Esophagus squamous epithelium (tissue), 5 donors: Measurements from ENCODE around the gene PROCA1. TPM values are rescaled to one million over a fixed set of nuclear protein-coding genes. Genes with fewer than 3 reads are reported as not detected.
"Not testable (repeated sequence)": the region's sequence is repeated elsewhere in the genome, so short reads cannot be mapped to it uniquely, and the experiment has no call there.

ENCODE experiments used
- DNase-seq: peaks from one replicate; lab custom pipeline; 2025; lab: John Stamatoyannopoulos, UW
- H3K27ac ChIP-seq, 4 donors: fragments of 200-600 bp; sonication (generic); one replicate each; pipeline ENCODE4 v1.5.1; 2016 to 2019; ENCODE audit warnings: mild to moderate bottlenecking in 1 of 4
- H3K27me3 ChIP-seq, 4 donors: fragments of 200-600 bp; sonication (generic); 1 replicate in 3 of 4; 2 replicates in 1 of 4; pipeline versions ENCODE4 v1.5.1 to v1.6.0; 2017 to 2021; ENCODE audit warnings: antibody characterized with exemption in 1 of 4
- H3K36me3 ChIP-seq, 3 donors: fragments of 200-600 bp; sonication (generic); one replicate each; pipeline ENCODE4 v1.5.1; 2016 to 2019
- H3K4me1 ChIP-seq, 3 donors: fragments of 200-600 bp; sonication (generic); one replicate each; pipeline ENCODE4 v1.5.1; 2017 to 2019
- H3K4me3 ChIP-seq, 4 donors: fragments of 200-600 bp; sonication (generic); 1 replicate in 3 of 4; 2 replicates in 1 of 4; pipeline ENCODE4 v1.5.1; 2016 to 2019; ENCODE audit warnings: mild to moderate bottlenecking in 2 of 4, moderate library complexity in 1 of 4
- H3K9me3 ChIP-seq, 3 donors: fragments of 200-600 bp; sonication (generic); one replicate each; pipeline ENCODE4 v1.5.1; 2016 to 2019
- CTCF ChIP-seq, 6 experiments: fragments of 450-650 bp in 4 of 6; fragments of 200-600 bp in 2 of 6; sonication (generic) in 2 of 6; IDR thresholded peaks; one replicate each; pipeline ENCODE4 v1.5.1; 2016 to 2019; ENCODE audit warnings: antibody characterized with exemption in 6 of 6, mild to moderate bottlenecking in 4 of 6, moderate library complexity in 4 of 6
- POLR2A ChIP-seq, 4 donors: fragments of 450-650 bp; IDR thresholded peaks; one replicate each; pipeline ENCODE4 v1.6.1; 2017; ENCODE audit warnings: antibody characterized with exemption in 4 of 4, mild to moderate bottlenecking in 4 of 4, moderate library complexity in 3 of 4
- WGBS, 2 donors: methylation state at CpG; one replicate each; pipeline ENCODE4 v1.1.5; 2018; 5-methylcytosine and 5-hydroxymethylcytosine counted together
- intact Hi-C: fragments of 100-400 bp; cut with DNase I; formaldehyde crosslinking; loops from one replicate; pipeline ENCODE4 v1.15.0; 2022
- total RNA-seq, 4 donors: library from RNA; depleted of rRNA; stranded (reverse); fragments of >200 nt; gene quantifications; one replicate each; pipeline ENCODE4 v1.1.0, GENCODE V29; 2016
- donor health status: DM: yes; HTN: yes; CAD: no.

The PROCA1 gene
- total RNA-seq, 4 donors from 2014 or later: 0.48 to 1.1 (median 0.64) TPM; not detected in 1

- H3K9me3 ChIP-seq, DNase-seq, H3K27me3 ChIP-seq, intact Hi-C loops, H3K4me3 ChIP-seq: not testable (repeated sequence)
- Histone ChIP-seq H3K4me1 (peaks cover 41 to 79% (median 62%) of the 10 kb centered on the region in 3 donors), H3K27ac (peak overlapping the region; percentile 94 to 99 (median 98)), H3K36me3 (peaks cover 6 to 43% (median 16%) of the 10 kb centered on the region in 3 donors)
- TF ChIP-seq POLR2A (IDR thresholded peaks at IDR 0.05): peak in 1 of 4 donors; percentile 19
- WGBS, 2 donors: 25 to 60% methylated on average over 2 to 4 of the region's 4 CpGs
Observed at GRCh38 chr17:28723836-28724499, 12.3 kb upstream of the PROCA1 start.

GRCh38 chr17:28723159-28723835 is 11.6 kb upstream of the PROCA1 start:
- Histone ChIP-seq H3K27me3 (no peaks in the 10 kb centered on the region), H3K4me1 (peaks cover 43 to 83% (median 69%) of the 10 kb centered on the region in 3 donors), H3K4me3 (no peak overlapping the region), H3K36me3 (peaks cover 6 to 43% (median 16%) of the 10 kb centered on the region in 3 donors), H3K27ac (peak overlapping the region in 3 of 4 donors; percentile 94 to 99 (median 97)), H3K9me3 (no peaks in the 10 kb centered on the region)
- intact Hi-C loops: no loop called here
- no peak for DNase-seq
- TF ChIP-seq CTCF (IDR thresholded peaks at IDR 0.05) (no peak), POLR2A (IDR thresholded peaks at IDR 0.05) (no peak)
- 41 to 57% methylated on average over 6 of the region's 6 CpGs for WGBS, 2 donors

- intact Hi-C loops: no loop called here
Observed at GRCh38 chr17:28722417-28723158, 10.9 kb upstream of the PROCA1 start.

GRCh38 chr17:28720997-28721329 is 9.3 kb upstream of the PROCA1 start:
- peaks cover 47 to 92% (median 69%) of the 10 kb centered on the region in 3 donors for H3K4me1 ChIP-seq
- H3K27me3 ChIP-seq: peaks cover 0 to 15% (median 0%) of the 10 kb centered on the region in 4 donors
- H3K36me3 ChIP-seq: peaks cover 6 to 43% (median 16%) of the 10 kb centered on the region in 3 donors
- 19 to 24% methylated on average over 10 to 19 of the region's 19 CpGs for WGBS, 2 donors
- H3K4me3 ChIP-seq: peak overlapping the region; percentile 73 to 97 (median 89)
- intact Hi-C loops, H3K9me3 ChIP-seq, DNase-seq: not testable (repeated sequence)
- peak overlapping the region; percentile 93 to 97 (median 95) for H3K27ac ChIP-seq

More at GRCh38 chr17:28722417-28723158, 10.9 kb upstream of the PROCA1 start:
- TF ChIP-seq POLR2A (IDR thresholded peaks at IDR 0.05): no peak
- TF ChIP-seq CTCF (IDR thresholded peaks at IDR 0.05): no peak
- peaks cover 6 to 43% (median 16%) of the 10 kb centered on the region in 3 donors for H3K36me3 ChIP-seq
- DNase-seq: no peak
- H3K4me3 ChIP-seq: peak overlapping the region in 2 of 4 donors; percentile 23 to 85
- WGBS, 2 donors: 54 to 62% methylated on average over 3 to 7 of the region's 7 CpGs
- H3K4me1 ChIP-seq: peaks cover 43 to 83% (median 70%) of the 10 kb centered on the region in 3 donors
- peaks cover 0 to 5% (median 0%) of the 10 kb centered on the region in 4 donors for H3K27me3 ChIP-seq
- H3K9me3 ChIP-seq: no peaks in the 10 kb centered on the region
- peak overlapping the region in 3 of 4 donors; percentile 94 to 99 (median 97) for H3K27ac ChIP-seq

GRCh38 chr17:28720247-28720996 is 8.7 kb upstream of the PROCA1 start:
- peak in 1 of 6 experiments; percentile 39 for TF ChIP-seq CTCF (IDR thresholded peaks at IDR 0.05)
- TF ChIP-seq POLR2A (IDR thresholded peaks at IDR 0.05): no peak
- WGBS, 2 donors: 0 to 2% methylated on average over 19 to 29 of the region's 30 CpGs
- Histone ChIP-seq H3K27ac (peak overlapping the region; percentile 93 to 97 (median 95)), H3K4me3 (peak overlapping the region; percentile 73 to 97 (median 89)), H3K36me3 (peaks cover 6 to 49% (median 16%) of the 10 kb centered on the region in 3 donors), H3K9me3 (no peaks in the 10 kb centered on the region), H3K27me3 (peaks cover 0 to 15% (median 0%) of the 10 kb centered on the region in 4 donors), H3K4me1 (peaks cover 45 to 92% (median 66%) of the 10 kb centered on the region in 3 donors)
- no peak for DNase-seq
- intact Hi-C loops: no loop called here
